Smooth muscle cell (in vitro differentiated cells): ENCODE results near the gene APCDD1. TPM values are rescaled to one million over a fixed set of nuclear protein-coding genes. Genes with fewer than 3 reads are reported as not detected.

Experiments used
- DNase-seq: peaks from one replicate; lab custom pipeline; 2025; ENCODE audit not compliant: unreplicated experiment; lab: John Stamatoyannopoulos, UW
- H2AFZ ChIP-seq: fragments of 200-600 bp; sonication (generic); 2 replicates; pipeline ENCODE4 v1.6.0; 2016; ENCODE audit warnings: antibody characterized with exemption, low read depth, mild to moderate bottlenecking
- H3F3A ChIP-seq: fragments of 200-600 bp; sonication (generic); 2 replicates; pipeline ENCODE4 v1.6.0; 2017; ENCODE audit warnings: antibody characterized with exemption, low read depth
- H3K27ac ChIP-seq: fragments of 200-600 bp; sonication (generic); 2 replicates; pipeline ENCODE4 v1.5.1; 2016; ENCODE audit warnings: low read depth, mild to moderate bottlenecking
- H3K27me3 ChIP-seq: fragments of 200-600 bp; sonication (generic); 2 replicates; pipeline ENCODE4 v1.6.1; 2016; ENCODE audit warnings: low read depth, mild to moderate bottlenecking
- H3K36me3 ChIP-seq: fragments of 200-600 bp; sonication (generic); 2 replicates; pipeline ENCODE4 v1.5.1; 2016; ENCODE audit warnings: low read depth
- H3K4me1 ChIP-seq: fragments of 200-600 bp; sonication (generic); 2 replicates; pipeline ENCODE4 v1.5.1; 2016; ENCODE audit warnings: low read depth
- H3K4me2 ChIP-seq: fragments of 200-600 bp; sonication (generic); 2 replicates; pipeline ENCODE4 v1.6.0; 2016; ENCODE audit warnings: mild to moderate bottlenecking
- H3K4me3 ChIP-seq: fragments of 200-600 bp; sonication (generic); 2 replicates; pipeline ENCODE4 v1.5.1; 2016; ENCODE audit warnings: mild to moderate bottlenecking
- H3K79me2 ChIP-seq: fragments of 200-600 bp; sonication (generic); 2 replicates; pipeline ENCODE4 v1.6.0; 2016; ENCODE audit warnings: low read depth, mild to moderate bottlenecking
- H3K9ac ChIP-seq: fragments of 200-600 bp; sonication (generic); 2 replicates; pipeline ENCODE4 v1.6.0; 2016; ENCODE audit warnings: low read depth
- H3K9me3 ChIP-seq: fragments of 200-600 bp; sonication (generic); replicated peaks from 2 replicates; pipeline ENCODE4 v1.5.1; 2016; ENCODE audit warnings: low read depth
- H4K20me1 ChIP-seq: fragments of 200-600 bp; sonication (generic); 2 replicates; pipeline ENCODE4 v1.6.0; 2016; ENCODE audit warnings: low read depth
- WGBS: methylation state at CpG from one replicate; pipeline ENCODE4 v1.1.7; 2016; ENCODE audit warnings: low lambda C conversion rate; 5-methylcytosine and 5-hydroxymethylcytosine counted together
- polyA plus RNA-seq: library from polyadenylated mRNA; unstranded; fragments of >200 nt; fragmentation: Nextera tagmentation; extraction: Ambion mirVana; gene quantifications from 2 replicates; pipeline ENCODE4 v1.2.1, GENCODE V29; 2016
- total RNA-seq: library from RNA; depleted of rRNA; stranded (reverse); fragments of >200 nt; gene quantifications from 2 replicates; pipeline ENCODE4 v1.2.3, GENCODE V29; 2014
- TF ChIP-seq, protein P1 (sequence below): fragments of 200-600 bp; sonication (generic); IDR thresholded peaks from 2 replicates; pipeline ENCODE4 v1.5.1; 2017; ENCODE audit warnings: borderline replicate concordance, mild to moderate bottlenecking, antibody characterized with exemption; ENCODE audit not compliant: insufficient read depth, poor library complexity, severe bottlenecking

APCDD1 gene
- total and polyA plus RNA-seq, 2 experiments from 2014 or later: 17.3 to 23.1 TPM

DNA sequence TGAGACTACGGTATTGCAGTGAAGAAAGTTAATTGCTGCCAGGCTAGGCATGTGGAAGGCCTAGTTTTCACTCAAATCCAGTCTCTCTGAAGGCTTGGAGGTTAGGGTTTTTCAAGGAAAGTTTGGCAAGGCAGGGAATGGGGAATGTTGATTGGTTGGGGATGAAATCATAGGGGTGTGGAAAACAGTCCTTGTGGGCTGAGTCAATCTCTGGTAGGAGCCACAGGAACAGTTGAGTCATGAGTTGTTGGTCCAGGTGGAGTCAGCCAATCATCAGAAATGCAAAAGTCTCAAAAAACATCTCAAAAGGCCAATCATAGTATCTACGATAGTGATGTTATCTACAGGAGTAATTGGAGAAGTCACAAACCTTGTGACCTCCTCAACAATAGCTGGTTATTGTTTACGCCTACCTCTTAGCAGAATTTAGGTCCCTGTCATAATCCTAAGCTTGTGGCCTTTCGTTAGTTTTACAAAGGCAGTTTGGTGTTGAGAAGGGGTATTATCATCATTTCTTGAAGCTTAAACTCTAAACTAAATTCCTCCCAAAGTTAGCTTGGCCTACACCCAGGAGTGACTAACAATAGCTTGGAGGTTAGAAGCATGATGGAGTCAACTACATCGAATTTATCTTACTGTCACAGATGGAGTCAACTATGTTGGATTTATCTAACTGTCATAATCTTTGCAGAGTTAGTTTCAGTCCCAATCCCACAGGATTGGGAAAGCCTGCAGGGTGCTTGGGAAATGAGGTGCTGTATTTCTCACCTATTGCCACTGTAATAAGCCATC lies 33.7 kb upstream of the APCDD1 start:
- 92% methylated on average over 5 of the region's 5 CpGs for WGBS
- H3K36me3 ChIP-seq: no peaks in the 10 kb centered on the region
- no peaks in the 10 kb centered on the region for H3K79me2 ChIP-seq
- TF ChIP-seq, protein P1, sequence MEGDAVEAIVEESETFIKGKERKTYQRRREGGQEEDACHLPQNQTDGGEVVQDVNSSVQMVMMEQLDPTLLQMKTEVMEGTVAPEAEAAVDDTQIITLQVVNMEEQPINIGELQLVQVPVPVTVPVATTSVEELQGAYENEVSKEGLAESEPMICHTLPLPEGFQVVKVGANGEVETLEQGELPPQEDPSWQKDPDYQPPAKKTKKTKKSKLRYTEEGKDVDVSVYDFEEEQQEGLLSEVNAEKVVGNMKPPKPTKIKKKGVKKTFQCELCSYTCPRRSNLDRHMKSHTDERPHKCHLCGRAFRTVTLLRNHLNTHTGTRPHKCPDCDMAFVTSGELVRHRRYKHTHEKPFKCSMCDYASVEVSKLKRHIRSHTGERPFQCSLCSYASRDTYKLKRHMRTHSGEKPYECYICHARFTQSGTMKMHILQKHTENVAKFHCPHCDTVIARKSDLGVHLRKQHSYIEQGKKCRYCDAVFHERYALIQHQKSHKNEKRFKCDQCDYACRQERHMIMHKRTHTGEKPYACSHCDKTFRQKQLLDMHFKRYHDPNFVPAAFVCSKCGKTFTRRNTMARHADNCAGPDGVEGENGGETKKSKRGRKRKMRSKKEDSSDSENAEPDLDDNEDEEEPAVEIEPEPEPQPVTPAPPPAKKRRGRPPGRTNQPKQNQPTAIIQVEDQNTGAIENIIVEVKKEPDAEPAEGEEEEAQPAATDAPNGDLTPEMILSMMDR: no peak
- H2AFZ ChIP-seq: no peak overlapping the region
- no peaks in the 10 kb centered on the region for H3K4me1 ChIP-seq
- no peak for DNase-seq
- H3K27me3 ChIP-seq: no peaks in the 10 kb centered on the region
- H3K9ac ChIP-seq: no peak overlapping the region
- no peak overlapping the region for H3K27ac ChIP-seq
- H3K4me2 ChIP-seq: no peak overlapping the region
- H3F3A ChIP-seq: no peaks in the 10 kb centered on the region
- no peak overlapping the region for H3K4me3 ChIP-seq
- no peaks in the 10 kb centered on the region for H4K20me1 ChIP-seq
- H3K9me3 ChIP-seq: no peaks in the 10 kb centered on the region

DNA sequence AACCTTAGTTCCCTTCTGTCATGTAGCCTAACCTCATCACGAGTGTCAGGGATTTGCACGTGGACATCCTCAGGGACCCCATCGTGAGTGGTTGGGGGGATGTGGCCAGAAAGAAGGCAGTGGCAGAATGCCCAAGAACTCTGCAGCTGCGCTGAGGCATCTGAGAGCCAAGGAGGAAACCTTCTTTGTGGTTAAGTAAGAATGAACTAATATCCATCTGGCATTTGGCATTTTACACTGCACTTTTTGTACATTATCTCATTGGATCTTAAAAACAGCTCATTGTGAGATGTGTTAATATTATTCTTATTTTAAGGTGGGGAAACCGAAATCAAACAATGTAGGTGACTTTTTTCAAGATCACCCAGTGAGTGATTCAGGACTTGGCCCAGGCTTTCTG lies 32.6 kb upstream of the APCDD1 start:
- H4K20me1 ChIP-seq: no peaks in the 10 kb centered on the region
- H3K9me3 ChIP-seq: no peaks in the 10 kb centered on the region
- no peak overlapping the region for H3K4me3 ChIP-seq
- no peaks in the 10 kb centered on the region for H3K79me2 ChIP-seq
- H3K27ac ChIP-seq: no peak overlapping the region
- no peak overlapping the region for H3K9ac ChIP-seq
- TF ChIP-seq, protein P1: no peak
- WGBS: 71% methylated on average over 5 of the region's 5 CpGs
- no peak for DNase-seq
- no peaks in the 10 kb centered on the region for H3K36me3 ChIP-seq
- no peak overlapping the region for H2AFZ ChIP-seq
- H3F3A ChIP-seq: no peaks in the 10 kb centered on the region
- H3K27me3 ChIP-seq: no peaks in the 10 kb centered on the region
- no peak overlapping the region for H3K4me2 ChIP-seq
- no peaks in the 10 kb centered on the region for H3K4me1 ChIP-seq

DNA sequence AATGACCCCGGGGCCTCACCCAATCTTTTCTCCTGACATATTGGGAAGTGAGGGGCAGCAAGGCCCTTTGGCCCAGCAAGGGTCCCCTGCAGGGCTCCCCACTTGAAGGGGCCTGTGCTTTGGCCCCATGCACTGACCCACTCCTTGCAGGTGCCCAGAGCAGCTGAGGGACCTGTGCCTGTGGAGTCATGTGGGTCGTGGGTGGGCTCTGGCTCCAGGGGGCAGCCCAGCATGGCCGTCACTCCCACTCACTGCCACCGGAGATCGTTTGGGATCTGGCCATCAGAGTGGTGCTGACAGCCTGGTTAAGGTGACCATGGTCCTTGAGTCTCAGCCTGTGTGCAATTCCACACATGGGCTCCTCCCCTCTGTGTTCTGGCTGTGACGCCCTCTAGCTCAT lies 31.7 kb upstream of the APCDD1 start:
- H4K20me1 ChIP-seq: no peaks in the 10 kb centered on the region
- no peak overlapping the region for H2AFZ ChIP-seq
- DNase-seq: no peak
- H3F3A ChIP-seq: no peaks in the 10 kb centered on the region
- H3K9me3 ChIP-seq: no peaks in the 10 kb centered on the region
- H3K9ac ChIP-seq: no peak overlapping the region
- H3K36me3 ChIP-seq: no peaks in the 10 kb centered on the region
- H3K79me2 ChIP-seq: no peaks in the 10 kb centered on the region
- no peak overlapping the region for H3K4me2 ChIP-seq
- TF ChIP-seq, protein P1: no peak
- H3K27me3 ChIP-seq: no peaks in the 10 kb centered on the region
- no peak overlapping the region for H3K4me3 ChIP-seq
- H3K27ac ChIP-seq: no peak overlapping the region
- H3K4me1 ChIP-seq: no peaks in the 10 kb centered on the region
- 96% methylated on average over 6 of the region's 6 CpGs for WGBS

DNA sequence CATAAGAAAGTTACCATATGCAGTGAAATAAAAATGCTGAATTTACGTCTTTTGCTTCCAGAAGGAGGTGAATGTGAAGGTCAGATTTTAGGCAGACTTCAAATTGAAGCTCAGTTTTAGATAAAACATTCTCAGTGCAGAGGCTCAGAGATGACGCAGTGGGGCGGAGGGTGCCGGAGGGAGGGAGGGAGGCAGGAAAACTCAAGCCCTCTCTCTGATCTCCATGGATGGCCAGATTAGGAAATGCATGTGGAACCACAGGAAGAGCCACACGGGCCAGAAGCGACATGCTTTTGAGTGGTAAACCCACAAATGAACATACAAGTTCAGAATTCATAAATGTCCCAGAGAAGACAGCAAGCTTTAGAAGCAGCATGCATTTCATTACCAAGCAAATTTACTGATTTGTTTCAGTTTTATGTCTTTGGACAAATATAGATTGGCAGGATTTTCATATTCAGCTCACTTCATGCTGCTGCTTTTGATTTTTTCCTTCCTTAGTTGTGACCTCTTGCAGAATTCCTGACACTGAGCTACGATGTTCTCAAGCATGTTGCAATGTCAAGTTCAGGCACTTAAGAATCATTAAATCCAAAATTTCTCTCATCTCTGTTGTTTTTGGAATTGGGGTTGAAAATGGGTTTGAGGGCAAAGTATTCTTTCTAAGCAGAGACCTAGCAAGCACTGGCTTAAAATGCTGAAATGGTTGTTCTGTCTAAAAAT lies 29.7 kb upstream of the APCDD1 start:
- Histone ChIP-seq H3F3A (no peaks in the 10 kb centered on the region), H4K20me1 (no peaks in the 10 kb centered on the region), H3K4me3 (no peak overlapping the region), H3K36me3 (no peaks in the 10 kb centered on the region), H3K4me2 (peak overlapping the region; percentile 47), H3K79me2 (no peaks in the 10 kb centered on the region), H3K9me3 (no peaks in the 10 kb centered on the region), H3K4me1 (no peaks in the 10 kb centered on the region), H2AFZ (peak overlapping the region; percentile 15), H3K27ac (no peak overlapping the region), H3K9ac (no peak overlapping the region), H3K27me3 (no peaks in the 10 kb centered on the region)
- DNase-seq: no peak
- TF ChIP-seq, protein P1: no peak
- WGBS: 59% methylated on average over 7 of the region's 7 CpGs
